HL-60 (cell line): ENCODE measurements around the gene FNBP1L.

Source experiments
- DNase-seq, 2 experiments: peaks; one replicate each; pipeline ENCODE4 v3.0.0-alpha.2; 2010 to 2020; ENCODE audit warnings: low read depth in 1 of 2, low spot score in 1 of 2
- H3K27ac ChIP-seq: fragments of 250-450 bp; sonication (Bioruptor Pico); replicated peaks from 2 replicates; pipeline ENCODE4 v1.5.1; 2020; ENCODE audit warnings: mild to moderate bottlenecking, moderate library complexity
- H3K27me3 ChIP-seq: fragments of 250-450 bp; sonication (Bioruptor Pico); 2 replicates; pipeline ENCODE4 v1.5.1; 2021; ENCODE audit warnings: mild to moderate bottlenecking, moderate library complexity; ENCODE audit not compliant: insufficient read depth, poor library complexity, severe bottlenecking
- H3K4me3 ChIP-seq: replicated peaks from 2 replicates; pipeline ENCODE4 v1.5.1; 2011; ENCODE audit warnings: mild to moderate bottlenecking, control low read depth, low read length; ENCODE audit not compliant: insufficient read depth
- GABPA ChIP-seq: IDR thresholded peaks from 2 replicates; pipeline ENCODE4 v1.6.1; 2012; ENCODE audit warnings: low read depth
- POLR2AphosphoS5 ChIP-seq: IDR thresholded peaks from 2 replicates; pipeline ENCODE4 v1.6.1; 2012; ENCODE audit warnings: low read depth
- SPI1 ChIP-seq: IDR thresholded peaks from 2 replicates; pipeline ENCODE4 v1.6.1; 2012; ENCODE audit warnings: low read depth, mild to moderate bottlenecking, borderline replicate concordance
- TF ChIP-seq, protein P1 (sequence below): IDR thresholded peaks from one replicate; pipeline ENCODE4 v1.5.1; 2011; ENCODE audit warnings: low read length, control low read depth, inconsistent platforms; ENCODE audit not compliant: insufficient read depth
- TF ChIP-seq, protein P2 (sequence below): IDR thresholded peaks from 2 replicates; pipeline ENCODE4 v1.6.1; 2012; ENCODE audit warnings: low read depth; ENCODE audit not compliant: insufficient replicate concordance

Gene FNBP1L

DNA sequence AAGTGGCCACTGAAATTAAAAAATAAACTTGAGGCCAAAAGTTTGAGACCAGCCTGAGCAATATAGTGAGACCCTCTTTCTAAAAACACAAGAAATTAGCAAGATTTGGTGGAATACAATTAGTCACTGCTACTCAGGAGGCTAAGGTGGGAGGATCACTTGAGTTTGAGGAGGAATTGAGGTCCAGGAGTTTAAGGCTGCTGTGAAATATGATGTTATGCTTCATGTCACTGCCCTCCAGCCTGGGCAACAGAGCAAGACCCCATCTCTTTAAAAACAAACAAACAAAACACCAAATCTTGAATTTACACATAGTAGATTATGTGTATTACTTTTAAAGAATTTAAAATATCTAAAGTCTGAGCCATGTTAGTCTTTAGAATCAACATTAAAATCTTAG is 6.3 kb upstream of the FNBP1L start:
- H3K27me3 ChIP-seq = peaks cover 6% of the 10 kb centered on the region
- no peak for DNase-seq
- TF ChIP-seq GABPA = no peak
- TF ChIP-seq, protein P1, sequence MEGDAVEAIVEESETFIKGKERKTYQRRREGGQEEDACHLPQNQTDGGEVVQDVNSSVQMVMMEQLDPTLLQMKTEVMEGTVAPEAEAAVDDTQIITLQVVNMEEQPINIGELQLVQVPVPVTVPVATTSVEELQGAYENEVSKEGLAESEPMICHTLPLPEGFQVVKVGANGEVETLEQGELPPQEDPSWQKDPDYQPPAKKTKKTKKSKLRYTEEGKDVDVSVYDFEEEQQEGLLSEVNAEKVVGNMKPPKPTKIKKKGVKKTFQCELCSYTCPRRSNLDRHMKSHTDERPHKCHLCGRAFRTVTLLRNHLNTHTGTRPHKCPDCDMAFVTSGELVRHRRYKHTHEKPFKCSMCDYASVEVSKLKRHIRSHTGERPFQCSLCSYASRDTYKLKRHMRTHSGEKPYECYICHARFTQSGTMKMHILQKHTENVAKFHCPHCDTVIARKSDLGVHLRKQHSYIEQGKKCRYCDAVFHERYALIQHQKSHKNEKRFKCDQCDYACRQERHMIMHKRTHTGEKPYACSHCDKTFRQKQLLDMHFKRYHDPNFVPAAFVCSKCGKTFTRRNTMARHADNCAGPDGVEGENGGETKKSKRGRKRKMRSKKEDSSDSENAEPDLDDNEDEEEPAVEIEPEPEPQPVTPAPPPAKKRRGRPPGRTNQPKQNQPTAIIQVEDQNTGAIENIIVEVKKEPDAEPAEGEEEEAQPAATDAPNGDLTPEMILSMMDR = no peak
- TF ChIP-seq, protein P2, sequence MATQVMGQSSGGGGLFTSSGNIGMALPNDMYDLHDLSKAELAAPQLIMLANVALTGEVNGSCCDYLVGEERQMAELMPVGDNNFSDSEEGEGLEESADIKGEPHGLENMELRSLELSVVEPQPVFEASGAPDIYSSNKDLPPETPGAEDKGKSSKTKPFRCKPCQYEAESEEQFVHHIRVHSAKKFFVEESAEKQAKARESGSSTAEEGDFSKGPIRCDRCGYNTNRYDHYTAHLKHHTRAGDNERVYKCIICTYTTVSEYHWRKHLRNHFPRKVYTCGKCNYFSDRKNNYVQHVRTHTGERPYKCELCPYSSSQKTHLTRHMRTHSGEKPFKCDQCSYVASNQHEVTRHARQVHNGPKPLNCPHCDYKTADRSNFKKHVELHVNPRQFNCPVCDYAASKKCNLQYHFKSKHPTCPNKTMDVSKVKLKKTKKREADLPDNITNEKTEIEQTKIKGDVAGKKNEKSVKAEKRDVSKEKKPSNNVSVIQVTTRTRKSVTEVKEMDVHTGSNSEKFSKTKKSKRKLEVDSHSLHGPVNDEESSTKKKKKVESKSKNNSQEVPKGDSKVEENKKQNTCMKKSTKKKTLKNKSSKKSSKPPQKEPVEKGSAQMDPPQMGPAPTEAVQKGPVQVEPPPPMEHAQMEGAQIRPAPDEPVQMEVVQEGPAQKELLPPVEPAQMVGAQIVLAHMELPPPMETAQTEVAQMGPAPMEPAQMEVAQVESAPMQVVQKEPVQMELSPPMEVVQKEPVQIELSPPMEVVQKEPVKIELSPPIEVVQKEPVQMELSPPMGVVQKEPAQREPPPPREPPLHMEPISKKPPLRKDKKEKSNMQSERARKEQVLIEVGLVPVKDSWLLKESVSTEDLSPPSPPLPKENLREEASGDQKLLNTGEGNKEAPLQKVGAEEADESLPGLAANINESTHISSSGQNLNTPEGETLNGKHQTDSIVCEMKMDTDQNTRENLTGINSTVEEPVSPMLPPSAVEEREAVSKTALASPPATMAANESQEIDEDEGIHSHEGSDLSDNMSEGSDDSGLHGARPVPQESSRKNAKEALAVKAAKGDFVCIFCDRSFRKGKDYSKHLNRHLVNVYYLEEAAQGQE = no peak
- no peak for TF ChIP-seq POLR2AphosphoS5
- TF ChIP-seq SPI1 = no peak
- no peak overlapping the region for H3K27ac ChIP-seq
- no peak overlapping the region for H3K4me3 ChIP-seq

DNA sequence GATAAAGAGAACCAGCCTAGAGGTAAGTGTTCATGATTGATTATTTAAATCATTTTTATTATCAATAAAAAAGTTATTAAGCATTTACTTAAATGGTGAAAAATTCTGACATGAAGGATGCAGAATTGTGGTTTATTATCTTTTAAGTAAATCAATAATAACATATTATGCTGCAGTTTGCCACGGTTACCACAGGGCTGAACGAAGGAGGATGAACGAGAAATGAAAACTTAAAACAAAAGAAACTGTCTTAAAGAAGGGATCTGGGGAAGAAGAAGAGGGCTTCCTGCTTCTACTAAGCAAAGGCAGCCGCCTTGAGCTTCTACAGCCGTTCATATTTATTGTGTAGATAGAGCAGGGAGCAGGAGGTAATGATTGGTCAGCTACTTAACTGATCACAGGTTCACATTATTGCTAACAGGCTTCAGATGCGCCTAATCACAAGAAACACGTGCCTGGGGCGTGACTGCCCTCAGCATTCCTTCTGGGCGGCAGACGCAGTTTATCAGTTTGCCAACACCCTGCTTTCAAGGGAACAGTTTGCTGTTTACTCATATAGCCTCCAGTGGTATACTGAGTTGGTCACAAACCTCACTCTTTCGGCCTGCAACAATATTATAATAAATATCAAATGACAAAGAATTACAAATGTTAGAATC is 5.8 kb upstream of the FNBP1L start:
- Histone ChIP-seq H3K4me3 (no peak overlapping the region), H3K27ac (no peak overlapping the region), H3K27me3 (peaks cover 10% of the 10 kb centered on the region)
- no peak for DNase-seq
- TF ChIP-seq, protein P1 = no peak
- TF ChIP-seq GABPA = no peak
- TF ChIP-seq, protein P2 = no peak
- no peak for TF ChIP-seq SPI1
- no peak for TF ChIP-seq POLR2AphosphoS5

DNA sequence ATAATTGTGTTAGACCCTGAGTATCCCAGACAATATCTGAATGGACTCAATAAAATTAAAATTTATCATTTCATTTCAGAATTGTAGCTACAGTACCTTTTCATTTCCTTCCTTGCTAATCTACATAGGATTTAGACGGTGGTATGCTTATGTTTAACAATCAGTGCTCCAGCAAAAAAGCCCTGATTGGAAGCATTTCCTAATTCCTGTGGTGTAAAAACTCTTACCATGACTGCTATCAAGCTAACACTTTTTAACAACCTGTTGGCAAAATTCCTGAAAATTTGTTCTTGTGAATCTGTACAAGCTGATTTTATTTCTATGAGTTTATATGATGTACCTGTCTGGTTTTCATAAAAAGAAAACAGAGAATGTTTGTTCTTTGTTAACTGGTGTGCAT is 5.2 kb upstream of the FNBP1L start:
- TF ChIP-seq SPI1 (no peak), GABPA (no peak), POLR2AphosphoS5 (no peak)
- TF ChIP-seq, protein P2 = no peak
- TF ChIP-seq, protein P1 = no peak
- Histone ChIP-seq H3K27me3 (peaks cover 16% of the 10 kb centered on the region), H3K4me3 (no peak overlapping the region), H3K27ac (no peak overlapping the region)
- DNase-seq = no peak
